PC-9 (cell line): ENCODE measurements around the gene NTM.

Source experiments
- CTCF ChIP-seq: fragments of 200-600 bp; sonication (generic); conservative IDR thresholded peaks from 2 replicates; pipeline ENCODE4 v1.6.1; 2017; ENCODE audit warnings: mixed run types, antibody characterized with exemption, mild to moderate bottlenecking, moderate library complexity
- EZH2 ChIP-seq: fragments of 200-600 bp; sonication (generic); IDR thresholded peaks from 2 replicates; pipeline ENCODE4 v1.8.0; 2017; ENCODE audit warnings: antibody characterized with exemption, low read depth

GRCh38 chr11:131871006-131871405 is 500.6 kb downstream of the NTM start:
- no peak for TF ChIP-seq CTCF
- TF ChIP-seq EZH2, result no peak
